ENCODE data around the gene MAGI1.

The MAGI1 gene

GRCh38 chr3:66038726-66039589, at the start of gene MAGI1:
Gene MAGI1 (minus strand): TSS chr3:66038918. CDS start chr3:66038308, 610 bp downstream.
- H3K27me3 ChIP-seq (ENCODE audit: control insufficient read depth, insufficient read depth, low read length) = no peaks in the 10 kb centered on the region
- DNase-seq (ENCODE audit: low read depth, low spot score) = peak; percentile 72
- H3K27ac ChIP-seq (ENCODE audit: low read length) = no peak within 1 kb of the TSS
- no CpG with 5 or more reads among the region's 73 CpGs for WGBS (ENCODE audit: insufficient coverage, insufficient read length)
- peaks cover 5% of the 10 kb centered on the region; the same call in 1 of the 2 replicates for H3K4me1 ChIP-seq (ENCODE audit: control insufficient read depth, insufficient read depth, low read length)
- peak within 1 kb of the TSS; percentile 83 for H3K4me3 ChIP-seq (ENCODE audit: low read length)
- no peaks in the 10 kb centered on the region for H3K9me3 ChIP-seq (ENCODE audit: control insufficient read depth, insufficient read depth, low read length)
- H3K36me3 ChIP-seq (ENCODE audit: control insufficient read depth, insufficient read depth, low read length) = no peaks in the 10 kb centered on the region

GRCh38 chr3:66083784-66084213, 45.1 kb upstream of the MAGI1 start:
- Histone ChIP-seq H3K27ac (ENCODE audit: low read length) (no peak overlapping the region), H3K4me3 (ENCODE audit: low read length) (no peak overlapping the region), H3K9me3 (ENCODE audit: control insufficient read depth, insufficient read depth, low read length) (no peaks in the 10 kb centered on the region), H3K36me3 (ENCODE audit: control insufficient read depth, insufficient read depth, low read length) (no peaks in the 10 kb centered on the region), H3K4me1 (ENCODE audit: control insufficient read depth, insufficient read depth, low read length) (no peaks in the 10 kb centered on the region), H3K27me3 (ENCODE audit: control insufficient read depth, insufficient read depth, low read length) (no peaks in the 10 kb centered on the region)
- DNase-seq (ENCODE audit: low read depth, low spot score) = no peak
- WGBS (ENCODE audit: insufficient coverage, insufficient read length) = no CpG with 5 or more reads among the region's 3 CpGs

- H3K27me3 ChIP-seq (ENCODE audit: control insufficient read depth, insufficient read depth, low read length) = no peaks in the 10 kb centered on the region
- H3K27ac ChIP-seq (ENCODE audit: low read length) = no peak overlapping the region
- H3K4me1 ChIP-seq (ENCODE audit: control insufficient read depth, insufficient read depth, low read length) = no peaks in the 10 kb centered on the region
- WGBS (ENCODE audit: insufficient coverage, insufficient read length) = no CpG with 5 or more reads among the region's 5 CpGs
- no peaks in the 10 kb centered on the region for H3K9me3 ChIP-seq (ENCODE audit: control insufficient read depth, insufficient read depth, low read length)
- no peak overlapping the region for H3K4me3 ChIP-seq (ENCODE audit: low read length)
- no peak for DNase-seq (ENCODE audit: low read depth, low spot score)
- no peaks in the 10 kb centered on the region for H3K36me3 ChIP-seq (ENCODE audit: control insufficient read depth, insufficient read depth, low read length)
Measured at GRCh38 chr3:66083096-66083678, 44.5 kb upstream of the MAGI1 start.

DNA sequence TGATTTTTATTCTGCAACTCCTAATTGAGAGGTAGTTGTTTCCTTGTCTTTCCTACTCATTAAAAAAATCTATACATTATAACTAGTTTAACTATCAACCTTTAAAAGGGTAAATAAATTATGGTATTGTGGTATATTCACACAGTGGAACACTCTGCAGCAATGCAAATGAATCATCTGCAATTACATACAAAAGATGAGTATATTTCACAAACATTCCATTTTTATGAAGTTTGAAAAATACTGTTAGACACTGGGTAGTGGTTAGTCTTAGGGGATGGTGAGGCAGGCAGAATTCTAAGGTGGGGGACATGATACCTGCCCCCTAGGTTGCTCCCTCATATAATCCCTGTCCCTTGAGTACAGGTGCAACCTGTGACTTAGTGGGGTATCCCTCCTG, 44.0 kb upstream of the MAGI1 start:
- Histone ChIP-seq H3K9me3 (ENCODE audit: control insufficient read depth, insufficient read depth, low read length) (no peaks in the 10 kb centered on the region), H3K4me1 (ENCODE audit: control insufficient read depth, insufficient read depth, low read length) (no peaks in the 10 kb centered on the region), H3K4me3 (ENCODE audit: low read length) (no peak overlapping the region), H3K27ac (ENCODE audit: low read length) (no peak overlapping the region), H3K36me3 (ENCODE audit: control insufficient read depth, insufficient read depth, low read length) (no peaks in the 10 kb centered on the region), H3K27me3 (ENCODE audit: control insufficient read depth, insufficient read depth, low read length) (no peaks in the 10 kb centered on the region)
- DNase-seq (ENCODE audit: low read depth, low spot score) = no peak

GRCh38 chr3:66080167-66080566, 41.4 kb upstream of the MAGI1 start:
- no peaks in the 10 kb centered on the region for H3K4me1 ChIP-seq (ENCODE audit: control insufficient read depth, insufficient read depth, low read length)
- WGBS (ENCODE audit: insufficient coverage, insufficient read length) = no CpG with 5 or more reads among the region's 3 CpGs
- H3K4me3 ChIP-seq (ENCODE audit: low read length) = no peak overlapping the region
- no peak for DNase-seq (ENCODE audit: low read depth, low spot score)
- no peaks in the 10 kb centered on the region for H3K9me3 ChIP-seq (ENCODE audit: control insufficient read depth, insufficient read depth, low read length)
- no peaks in the 10 kb centered on the region for H3K27me3 ChIP-seq (ENCODE audit: control insufficient read depth, insufficient read depth, low read length)
- H3K27ac ChIP-seq (ENCODE audit: low read length) = no peak overlapping the region
- no peaks in the 10 kb centered on the region for H3K36me3 ChIP-seq (ENCODE audit: control insufficient read depth, insufficient read depth, low read length)

DNA sequence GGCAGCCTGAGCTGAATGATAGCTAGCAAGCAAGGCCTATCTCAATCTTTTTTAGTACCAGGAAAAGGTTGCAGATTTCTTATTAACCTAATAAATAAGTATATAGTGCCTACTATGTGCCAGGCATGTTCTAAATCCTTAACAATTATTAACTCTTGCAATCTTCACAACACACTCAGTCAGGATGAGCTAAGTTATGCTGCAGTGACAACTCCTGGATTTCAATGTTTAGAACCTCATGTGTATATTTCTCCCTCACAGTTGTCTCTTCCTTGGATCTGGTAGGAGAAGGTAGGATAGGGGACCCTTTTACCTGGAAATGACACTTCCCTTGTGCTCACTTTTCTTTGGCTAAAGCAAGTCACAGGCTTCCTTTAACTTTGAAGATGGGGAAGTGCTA, 39.3 kb upstream of the MAGI1 start:
- no peaks in the 10 kb centered on the region for H3K27me3 ChIP-seq (ENCODE audit: control insufficient read depth, insufficient read depth, low read length)
- no peak overlapping the region for H3K27ac ChIP-seq (ENCODE audit: low read length)
- H3K4me1 ChIP-seq (ENCODE audit: control insufficient read depth, insufficient read depth, low read length) = no peaks in the 10 kb centered on the region
- H3K4me3 ChIP-seq (ENCODE audit: low read length) = no peak overlapping the region
- DNase-seq (ENCODE audit: low read depth, low spot score) = no peak
- no peaks in the 10 kb centered on the region for H3K36me3 ChIP-seq (ENCODE audit: control insufficient read depth, insufficient read depth, low read length)
- no peaks in the 10 kb centered on the region for H3K9me3 ChIP-seq (ENCODE audit: control insufficient read depth, insufficient read depth, low read length)

DNA sequence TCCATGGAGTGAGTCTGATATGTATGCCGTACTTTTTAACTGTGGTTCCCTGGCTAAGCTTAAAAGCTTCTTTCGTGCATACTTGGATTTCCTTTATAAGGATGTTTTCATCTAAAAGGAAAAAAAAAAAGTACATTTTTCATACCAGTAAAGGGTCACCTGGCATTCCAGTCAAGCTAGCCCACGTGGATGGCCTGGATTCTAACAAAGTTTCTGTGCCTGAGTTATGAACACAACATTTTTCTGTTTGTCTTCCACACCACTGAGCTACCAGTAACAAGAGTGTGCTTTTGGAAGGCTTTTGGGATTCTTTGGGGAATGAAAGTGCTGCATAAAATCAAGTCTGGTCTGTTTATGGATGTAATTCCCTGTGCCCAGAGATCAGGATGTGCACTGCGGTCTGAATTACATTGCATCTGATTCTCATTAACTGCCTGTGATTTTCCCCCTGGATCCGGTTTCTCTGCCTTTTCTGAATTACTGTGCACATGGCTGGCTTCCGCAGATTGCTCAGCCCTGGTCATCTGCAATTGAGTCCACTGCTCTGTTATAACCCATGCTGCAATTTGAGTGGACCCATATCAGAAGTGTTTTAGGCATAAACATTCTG, 38.2 kb upstream of the MAGI1 start:
- no peaks in the 10 kb centered on the region for H3K4me1 ChIP-seq (ENCODE audit: control insufficient read depth, insufficient read depth, low read length)
- DNase-seq (ENCODE audit: low read depth, low spot score) = no peak
- no peak overlapping the region for H3K4me3 ChIP-seq (ENCODE audit: low read length)
- H3K9me3 ChIP-seq (ENCODE audit: control insufficient read depth, insufficient read depth, low read length) = no peaks in the 10 kb centered on the region
- WGBS (ENCODE audit: insufficient coverage, insufficient read length) = no CpG with 5 or more reads among the region's 6 CpGs
- no peaks in the 10 kb centered on the region for H3K27me3 ChIP-seq (ENCODE audit: control insufficient read depth, insufficient read depth, low read length)
- no peak overlapping the region for H3K27ac ChIP-seq (ENCODE audit: low read length)
- no peaks in the 10 kb centered on the region for H3K36me3 ChIP-seq (ENCODE audit: control insufficient read depth, insufficient read depth, low read length)

DNA sequence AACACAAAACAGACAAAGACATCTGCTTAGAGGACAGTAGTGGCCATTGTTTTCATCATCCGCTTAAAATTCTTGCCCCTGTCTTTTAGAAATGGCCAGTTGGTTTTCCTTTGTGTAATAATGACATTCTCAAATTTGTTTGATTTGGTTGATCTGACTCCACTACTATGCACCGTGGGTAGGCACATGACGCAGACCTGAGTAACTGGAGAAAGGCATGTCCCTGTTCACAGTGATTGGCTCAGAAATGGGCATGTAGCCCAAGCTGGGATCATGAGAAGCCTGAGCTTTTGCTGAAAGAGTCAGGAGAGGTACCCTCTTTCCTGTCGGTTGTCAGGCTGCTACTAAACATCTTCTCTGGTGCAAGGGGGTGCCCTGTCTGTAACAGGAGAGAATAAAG, 36.6 kb upstream of the MAGI1 start:
- WGBS (ENCODE audit: insufficient coverage, insufficient read length) = no CpG with 5 or more reads among the region's 4 CpGs
- H3K27ac ChIP-seq (ENCODE audit: low read length) = no peak overlapping the region
- H3K4me1 ChIP-seq (ENCODE audit: control insufficient read depth, insufficient read depth, low read length) = no peaks in the 10 kb centered on the region
- no peaks in the 10 kb centered on the region for H3K27me3 ChIP-seq (ENCODE audit: control insufficient read depth, insufficient read depth, low read length)
- no peak for DNase-seq (ENCODE audit: low read depth, low spot score)
- no peaks in the 10 kb centered on the region for H3K36me3 ChIP-seq (ENCODE audit: control insufficient read depth, insufficient read depth, low read length)
- H3K9me3 ChIP-seq (ENCODE audit: control insufficient read depth, insufficient read depth, low read length) = no peaks in the 10 kb centered on the region
- H3K4me3 ChIP-seq (ENCODE audit: low read length) = no peak overlapping the region

DNA sequence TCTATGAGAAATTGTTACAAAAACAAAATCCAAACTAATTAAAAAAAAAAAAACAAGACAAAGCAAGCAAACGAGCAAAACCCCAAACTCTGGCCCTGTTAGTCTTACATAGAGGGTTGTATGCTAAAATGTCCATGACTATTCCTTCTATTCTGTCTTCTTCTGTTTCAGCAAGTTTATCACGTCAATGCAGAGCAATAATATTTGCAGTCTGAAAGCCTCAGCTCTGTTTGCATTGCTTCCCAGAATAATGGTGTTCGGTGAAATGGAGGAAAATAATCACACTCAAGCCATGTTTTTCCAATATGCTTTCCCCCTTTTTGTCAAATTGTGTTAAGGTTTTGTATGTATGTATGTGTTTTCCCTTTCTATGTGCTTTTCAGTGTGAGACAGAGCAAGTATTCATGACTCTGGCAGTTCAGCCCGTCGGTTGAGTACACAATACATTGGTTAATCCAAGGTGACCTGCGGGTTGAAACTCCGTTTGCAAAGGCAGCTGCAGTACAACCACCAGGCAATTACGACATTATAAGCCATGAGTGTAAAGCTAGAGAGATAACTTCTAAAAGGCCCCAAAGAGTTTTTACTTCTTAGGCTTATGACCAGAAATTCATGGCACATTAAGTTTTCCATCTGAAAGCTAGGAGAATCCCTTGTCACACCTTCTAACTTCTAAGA, 34.9 kb upstream of the MAGI1 start:
- Histone ChIP-seq H3K27ac (ENCODE audit: low read length) (no peak overlapping the region), H3K36me3 (ENCODE audit: control insufficient read depth, insufficient read depth, low read length) (no peaks in the 10 kb centered on the region), H3K9me3 (ENCODE audit: control insufficient read depth, insufficient read depth, low read length) (no peaks in the 10 kb centered on the region), H3K4me1 (ENCODE audit: control insufficient read depth, insufficient read depth, low read length) (no peaks in the 10 kb centered on the region), H3K4me3 (ENCODE audit: low read length) (no peak overlapping the region), H3K27me3 (ENCODE audit: control insufficient read depth, insufficient read depth, low read length) (no peaks in the 10 kb centered on the region)
- DNase-seq (ENCODE audit: low read depth, low spot score) = no peak
- no CpG with 5 or more reads among the region's 8 CpGs for WGBS (ENCODE audit: insufficient coverage, insufficient read length)

GRCh38 chr3:66068255-66068654, 29.5 kb upstream of the MAGI1 start:
- no peak overlapping the region for H3K27ac ChIP-seq (ENCODE audit: low read length)
- 0 out of 2 replicates have a peak, but pooled peaks cover 1% of the 10 kb centered on the region for H3K4me1 ChIP-seq (ENCODE audit: control insufficient read depth, insufficient read depth, low read length)
- no peaks in the 10 kb centered on the region for H3K36me3 ChIP-seq (ENCODE audit: control insufficient read depth, insufficient read depth, low read length)
- WGBS (ENCODE audit: insufficient coverage, insufficient read length) = no CpG with 5 or more reads among the region's 4 CpGs
- no peaks in the 10 kb centered on the region for H3K9me3 ChIP-seq (ENCODE audit: control insufficient read depth, insufficient read depth, low read length)
- no peak overlapping the region for H3K4me3 ChIP-seq (ENCODE audit: low read length)
- no peak for DNase-seq (ENCODE audit: low read depth, low spot score)
- no peaks in the 10 kb centered on the region for H3K27me3 ChIP-seq (ENCODE audit: control insufficient read depth, insufficient read depth, low read length)

Data from iPS DF 6.9 (cell line).